ENCODE results near the gene LPP. TPM values are rescaled to one million over a fixed set of nuclear protein-coding genes. Genes with fewer than 3 reads are reported as not detected.
"Not testable (repeated sequence)": the region's sequence is repeated elsewhere in the genome, so short reads cannot be mapped to it uniquely, and the experiment has no call there.

The LPP gene
- total RNA-seq, 1 donor from 2014 or later: 114 TPM

GRCh38 chr3:188683032-188683521 is 529.1 kb downstream of the LPP start:
- intact Hi-C loops (cut with DNase I): loop anchor here (5.0 to 10.0 kb wide), 2 partner anchors 262 to 946 kb away; no protein-coding TSS in a partner anchor
- DNase-seq (ENCODE audit: missing footprints): no peak
- ATAC-seq: peak; percentile 67

GRCh38 chr3:188684276-188684675 is 530.3 kb downstream of the LPP start:
- intact Hi-C loops (cut with DNase I): loop anchor here (5.0 to 10.0 kb wide), 2 partner anchors 261 to 947 kb away; no protein-coding TSS in a partner anchor
- no peak for DNase-seq (ENCODE audit: missing footprints)
- no peak for ATAC-seq

- intact Hi-C loops (cut with DNase I): loop anchor here (10.0 kb wide), 1 partner anchor 259 kb away; no protein-coding TSS in a partner anchor
- no peak for ATAC-seq
- no peak for DNase-seq (ENCODE audit: missing footprints)
These were observed 531.8 kb downstream of the LPP start for GRCh38 chr3:188685789-188686188.

GRCh38 chr3:188686324-188686723 is 532.4 kb downstream of the LPP start:
- DNase-seq (ENCODE audit: missing footprints): no peak
- intact Hi-C loops (cut with DNase I): loop anchor here (10.0 kb wide), 1 partner anchor 258 kb away; no protein-coding TSS in a partner anchor
- no peak for ATAC-seq

- ATAC-seq (no peak), DNase-seq (ENCODE audit: missing footprints) (no peak)
- intact Hi-C loops (cut with DNase I): loop anchor here (10.0 kb wide), 1 partner anchor 257 kb away; no protein-coding TSS in a partner anchor
These were observed 533.4 kb downstream of the LPP start for GRCh38 chr3:188687389-188687788.

GRCh38 chr3:188689101-188689574 is 535.2 kb downstream of the LPP start:
- DNase-seq (ENCODE audit: missing footprints) (no peak), ATAC-seq (peak; percentile 72)
- intact Hi-C loops (cut with DNase I): loop anchor here (10.0 kb wide), 1 partner anchor 256 kb away; no protein-coding TSS in a partner anchor

GRCh38 chr3:188690064-188690463 is 536.1 kb downstream of the LPP start:
- ATAC-seq: no peak
- DNase-seq (ENCODE audit: missing footprints): no peak
- intact Hi-C loops (cut with DNase I): no loop called here

- DNase-seq (ENCODE audit: missing footprints) (no peak), ATAC-seq (no peak)
- intact Hi-C loops (cut with DNase I): no loop called here
These were observed 537.0 kb downstream of the LPP start for GRCh38 chr3:188691004-188691403.

GRCh38 chr3:188691665-188692064 is 537.7 kb downstream of the LPP start:
- no peak for ATAC-seq
- intact Hi-C loops (cut with DNase I): no loop called here
- no peak for DNase-seq (ENCODE audit: missing footprints)

GRCh38 chr3:188692700-188693099 is 538.7 kb downstream of the LPP start:
- intact Hi-C loops (cut with DNase I): no loop called here
- DNase-seq (ENCODE audit: missing footprints) (no peak), ATAC-seq (no peak)

- ATAC-seq: no peak
- intact Hi-C loops (cut with DNase I): no loop called here
These were observed 539.5 kb downstream of the LPP start for GRCh38 chr3:188693435-188693834.

GRCh38 chr3:188695241-188695640 is 541.3 kb downstream of the LPP start:
- intact Hi-C loops (cut with DNase I): no loop called here
- ATAC-seq (no peak), DNase-seq (ENCODE audit: missing footprints) (no peak)

More at GRCh38 chr3:188693435-188693834, 539.5 kb downstream of the LPP start:
- no peak for DNase-seq (ENCODE audit: missing footprints)

- no peak for DNase-seq (ENCODE audit: missing footprints)
- intact Hi-C loops (cut with DNase I): no loop called here
- ATAC-seq: no peak
These were observed 543.2 kb downstream of the LPP start for GRCh38 chr3:188697127-188697526.

- ATAC-seq (no peak), DNase-seq (ENCODE audit: missing footprints) (no peak)
- intact Hi-C loops (cut with DNase I): no loop called here
These were observed 544.5 kb downstream of the LPP start for GRCh38 chr3:188698436-188698835.

- intact Hi-C loops (cut with DNase I): no loop called here
- ATAC-seq: no peak
These were observed 546.5 kb downstream of the LPP start for GRCh38 chr3:188700501-188700900.

GRCh38 chr3:188700918-188701317 is 547.0 kb downstream of the LPP start:
- no peak for ATAC-seq
- intact Hi-C loops (cut with DNase I): no loop called here

More at GRCh38 chr3:188700501-188700900, 546.5 kb downstream of the LPP start:
- DNase-seq (ENCODE audit: missing footprints): no peak

GRCh38 chr3:188701485-188701969 is 547.6 kb downstream of the LPP start:
- intact Hi-C loops (cut with DNase I): no loop called here
- ATAC-seq: no peak
- DNase-seq (ENCODE audit: missing footprints): no peak

More at GRCh38 chr3:188700918-188701317, 547.0 kb downstream of the LPP start:
- DNase-seq (ENCODE audit: missing footprints): no peak

GRCh38 chr3:188702028-188702427 is 548.1 kb downstream of the LPP start:
- peak; percentile 55 for DNase-seq (ENCODE audit: missing footprints)
- intact Hi-C loops (cut with DNase I); ATAC-seq: not testable (repeated sequence)

GRCh38 chr3:188706176-188706575 is 552.2 kb downstream of the LPP start:
- intact Hi-C loops (cut with DNase I): no loop called here

GRCh38 chr3:188706599-188706998 is 552.6 kb downstream of the LPP start:
- intact Hi-C loops (cut with DNase I): no loop called here
- ATAC-seq (no peak), DNase-seq (ENCODE audit: missing footprints) (no peak)

More at GRCh38 chr3:188706176-188706575, 552.2 kb downstream of the LPP start:
- DNase-seq (ENCODE audit: missing footprints) (no peak), ATAC-seq (no peak)

Measured in Right ventricle myocardium inferior (tissue), 1 donor.